GM18909 (cell line): Measurements from ENCODE around the gene FBXO45.
"Not testable (repeated sequence)": the region's sequence is repeated elsewhere in the genome, so short reads cannot be mapped to it uniquely, and the experiment has no call there.

Source experiments
- ATAC-seq: cut with Tn5 transposase; IDR thresholded peaks from one replicate; pipeline ENCODE4 v1.9.1; 2021; ENCODE audit warnings: mild to moderate bottlenecking; ENCODE audit not compliant: unreplicated experiment, poor library complexity

The FBXO45 gene, protein sequence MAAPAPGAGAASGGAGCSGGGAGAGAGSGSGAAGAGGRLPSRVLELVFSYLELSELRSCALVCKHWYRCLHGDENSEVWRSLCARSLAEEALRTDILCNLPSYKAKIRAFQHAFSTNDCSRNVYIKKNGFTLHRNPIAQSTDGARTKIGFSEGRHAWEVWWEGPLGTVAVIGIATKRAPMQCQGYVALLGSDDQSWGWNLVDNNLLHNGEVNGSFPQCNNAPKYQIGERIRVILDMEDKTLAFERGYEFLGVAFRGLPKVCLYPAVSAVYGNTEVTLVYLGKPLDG

DNA sequence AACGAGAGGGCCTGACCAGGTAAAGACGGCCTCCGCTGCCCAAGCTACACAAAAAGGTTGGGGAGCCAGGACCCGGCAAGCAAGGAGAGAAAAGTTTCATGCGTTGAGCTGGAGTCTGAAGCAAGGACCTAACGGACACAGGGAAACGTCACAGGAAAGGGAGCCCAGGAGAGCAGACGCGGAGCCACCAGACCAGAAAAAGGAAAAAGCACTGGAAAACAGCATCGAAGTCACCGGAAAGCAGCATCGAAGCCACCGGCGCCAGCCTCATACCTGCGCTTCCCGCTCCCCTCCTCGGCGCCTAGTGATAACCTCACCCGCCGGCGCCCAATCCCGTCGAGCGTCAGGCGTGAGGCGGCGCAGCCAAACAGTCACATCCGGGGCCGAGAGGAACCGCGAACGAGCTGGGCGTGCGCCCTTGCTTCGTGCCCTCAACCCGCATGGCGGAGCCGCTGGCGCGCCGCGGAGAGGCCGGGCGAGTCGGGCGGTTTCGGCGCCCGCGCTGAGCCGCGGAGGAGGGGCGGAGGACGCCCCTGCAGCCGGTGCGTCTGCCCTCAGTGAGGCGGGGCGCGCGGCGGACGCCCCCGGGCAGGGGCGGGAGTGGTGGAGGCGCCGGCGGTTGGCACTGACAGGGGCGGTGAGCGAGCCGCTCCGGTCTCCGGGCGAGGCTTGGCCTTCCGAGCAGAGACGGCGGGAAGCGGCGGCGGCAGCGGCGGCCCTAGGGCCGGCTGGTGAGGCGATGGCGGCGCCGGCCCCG lies at the start of gene FBXO45, which contains the start of gene WDR53:
Gene FBXO45, plus strand, starts transcription at position 415 of the 757 bp plus-strand sequence. Its CDS starts 325 bp downstream, at position 740.
Gene WDR53, minus strand, starts transcription at position 309 of the 757 bp plus-strand sequence. CDS start 7,079 bp downstream, outside the sequence.
- peak; percentile 93 for ATAC-seq

DNA sequence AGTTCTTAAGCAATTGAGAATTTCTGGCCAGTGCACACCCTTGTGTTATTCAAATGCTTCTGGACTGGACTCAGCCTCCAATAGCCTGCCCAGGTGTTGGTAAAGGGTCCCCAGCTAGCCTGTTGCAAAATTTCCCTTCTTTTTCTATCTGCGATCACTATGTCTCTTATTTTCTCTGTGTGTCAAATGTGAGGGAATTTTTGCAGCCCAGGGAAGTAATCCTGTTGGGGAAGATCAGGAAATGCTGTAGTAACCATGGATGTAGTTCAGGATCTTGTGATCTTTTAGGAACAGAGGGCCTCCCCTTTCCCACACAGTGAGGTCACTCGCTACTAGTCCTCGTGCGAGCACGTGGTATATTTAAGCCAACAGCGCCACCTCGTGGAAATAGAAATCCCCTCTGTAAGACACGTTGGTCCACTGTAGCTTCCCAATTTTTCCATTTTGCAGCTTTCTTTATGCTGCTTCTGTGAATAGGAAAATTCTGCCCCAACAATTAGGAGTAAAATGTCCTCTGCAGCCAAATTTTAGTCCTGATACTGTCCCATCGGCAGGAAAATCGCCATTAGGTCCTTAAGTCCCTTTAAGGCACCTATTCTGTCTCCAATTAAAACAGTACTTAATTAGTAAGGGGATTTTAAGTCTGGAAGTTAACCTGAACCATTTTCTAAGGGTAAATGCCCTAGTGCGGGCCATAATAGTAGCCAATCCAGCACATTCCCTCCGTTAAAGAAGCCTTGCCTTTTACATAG lies 49.3 kb upstream of the FBXO45 start:
- ATAC-seq = no peak

- no peak for ATAC-seq
Measured at GRCh38 chr3:196519718-196520082, 48.8 kb upstream of the FBXO45 start.

- not testable (repeated sequence) for ATAC-seq
Measured at GRCh38 chr3:196521291-196521690, 47.2 kb upstream of the FBXO45 start.

DNA sequence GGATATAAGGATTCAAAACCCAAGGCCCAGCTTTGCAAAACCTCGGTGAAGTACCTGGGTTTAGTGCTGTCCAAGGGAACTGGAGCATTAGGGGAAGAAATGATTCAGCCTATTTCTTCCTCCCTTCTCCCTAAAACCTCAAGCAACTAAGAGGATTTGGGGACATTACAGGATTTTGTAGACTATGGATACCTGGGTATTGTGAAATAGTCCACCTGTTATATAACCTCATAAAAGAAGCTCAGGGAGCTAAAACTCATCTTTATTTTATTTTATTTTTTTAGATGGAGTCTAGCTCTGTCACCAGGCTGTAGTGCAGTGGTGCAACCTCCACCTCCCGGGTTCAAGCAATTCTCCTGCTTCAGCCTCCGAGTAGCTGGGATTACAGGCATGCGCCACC lies 44.6 kb upstream of the FBXO45 start:
- ATAC-seq = no peak

DNA sequence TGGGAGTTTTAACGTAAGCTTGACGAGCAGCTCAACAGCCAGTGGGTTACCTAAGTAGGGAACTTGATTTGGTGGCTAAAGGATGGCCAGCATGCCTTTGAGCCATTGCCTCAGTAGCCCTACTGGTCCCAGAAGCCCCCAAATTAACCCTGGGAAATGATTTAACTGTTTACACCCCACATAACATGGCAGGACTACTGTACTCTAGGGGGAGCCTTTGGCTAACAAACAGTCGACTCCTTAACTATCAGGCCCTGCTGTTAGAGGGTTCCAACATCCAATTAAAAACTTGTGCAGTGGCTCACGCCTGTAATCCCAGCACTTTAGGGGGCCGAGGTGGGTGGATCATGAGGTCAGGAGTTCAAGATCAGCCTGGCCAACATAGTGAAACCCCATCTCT lies 43.9 kb upstream of the FBXO45 start:
- ATAC-seq = no peak

DNA sequence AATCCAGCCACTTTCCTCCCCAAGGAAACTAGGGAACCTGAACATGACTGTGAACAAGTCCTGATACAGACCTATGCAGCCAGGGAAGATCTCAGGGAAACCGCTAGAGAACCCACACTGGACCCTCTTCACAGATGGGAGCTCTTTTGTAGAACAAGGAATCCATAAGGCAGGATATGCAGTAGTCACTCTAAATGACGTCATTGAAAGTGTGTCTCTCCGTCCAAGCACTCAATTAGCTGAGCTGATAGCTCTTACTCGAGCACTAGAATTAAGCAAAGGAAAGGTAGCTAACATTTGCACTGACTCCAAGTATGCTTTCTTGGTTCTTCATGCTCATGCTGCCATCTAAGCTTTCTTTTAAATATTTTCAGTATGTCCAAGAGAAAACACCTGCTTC lies 43.3 kb upstream of the FBXO45 start:
- ATAC-seq = no peak

GRCh38 chr3:196528639-196529233 lies 39.7 kb upstream of the FBXO45 start:
- peak; percentile 85 for ATAC-seq

DNA sequence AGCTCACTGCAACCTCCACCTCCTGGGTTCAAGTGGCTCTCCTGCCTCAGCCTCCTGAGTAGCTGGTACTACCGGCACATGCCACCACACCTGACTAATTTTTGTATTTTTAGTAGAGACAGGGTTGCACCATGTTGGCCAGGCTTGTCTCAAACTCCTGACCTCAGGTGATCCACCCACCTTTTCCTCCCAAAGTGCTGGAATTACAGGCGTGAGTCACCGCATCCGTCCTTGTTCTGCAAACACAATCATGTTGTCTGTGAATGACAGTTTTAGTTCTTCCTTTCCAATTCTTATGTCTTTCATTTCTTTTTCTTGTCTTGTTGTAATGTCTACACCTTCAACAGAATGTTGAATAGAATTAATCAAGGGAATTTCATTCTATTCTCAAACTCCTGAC lies 37.0 kb upstream of the FBXO45 start:
- ATAC-seq = no peak

GRCh38 chr3:196533260-196533681 lies 35.2 kb upstream of the FBXO45 start:
- no peak for ATAC-seq

DNA sequence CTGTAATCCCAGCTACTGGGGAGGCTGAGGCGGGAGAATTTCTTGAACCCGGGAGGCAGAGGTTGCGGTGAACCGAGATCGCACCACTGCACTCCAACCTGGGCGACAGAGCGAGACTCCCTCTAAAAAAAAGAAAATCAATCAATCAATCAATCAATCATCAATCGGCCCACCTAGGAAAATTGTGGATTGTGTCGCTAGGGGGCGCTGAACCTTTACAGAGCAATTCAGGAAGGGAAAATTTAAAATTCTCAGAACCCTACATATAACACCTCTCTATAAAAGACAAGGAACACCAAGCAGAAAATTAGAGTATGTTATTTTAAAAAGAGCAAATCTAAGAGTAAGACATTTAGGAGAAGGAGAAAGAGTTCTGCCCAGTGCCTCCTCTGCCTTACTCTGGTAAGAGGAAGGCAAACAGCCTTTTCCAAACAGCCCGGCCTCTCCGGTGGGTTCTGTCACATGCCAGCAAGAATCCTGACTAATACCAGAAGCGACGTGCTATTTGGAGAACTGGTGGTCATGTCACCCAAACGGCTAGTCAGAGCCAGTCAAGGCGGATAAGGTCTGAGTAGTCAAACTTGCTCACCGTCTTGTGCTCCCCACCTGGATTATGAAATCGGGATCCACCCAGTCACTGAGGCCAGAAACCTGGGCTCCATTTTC lies 31.0 kb upstream of the FBXO45 start:
- ATAC-seq = no peak

DNA sequence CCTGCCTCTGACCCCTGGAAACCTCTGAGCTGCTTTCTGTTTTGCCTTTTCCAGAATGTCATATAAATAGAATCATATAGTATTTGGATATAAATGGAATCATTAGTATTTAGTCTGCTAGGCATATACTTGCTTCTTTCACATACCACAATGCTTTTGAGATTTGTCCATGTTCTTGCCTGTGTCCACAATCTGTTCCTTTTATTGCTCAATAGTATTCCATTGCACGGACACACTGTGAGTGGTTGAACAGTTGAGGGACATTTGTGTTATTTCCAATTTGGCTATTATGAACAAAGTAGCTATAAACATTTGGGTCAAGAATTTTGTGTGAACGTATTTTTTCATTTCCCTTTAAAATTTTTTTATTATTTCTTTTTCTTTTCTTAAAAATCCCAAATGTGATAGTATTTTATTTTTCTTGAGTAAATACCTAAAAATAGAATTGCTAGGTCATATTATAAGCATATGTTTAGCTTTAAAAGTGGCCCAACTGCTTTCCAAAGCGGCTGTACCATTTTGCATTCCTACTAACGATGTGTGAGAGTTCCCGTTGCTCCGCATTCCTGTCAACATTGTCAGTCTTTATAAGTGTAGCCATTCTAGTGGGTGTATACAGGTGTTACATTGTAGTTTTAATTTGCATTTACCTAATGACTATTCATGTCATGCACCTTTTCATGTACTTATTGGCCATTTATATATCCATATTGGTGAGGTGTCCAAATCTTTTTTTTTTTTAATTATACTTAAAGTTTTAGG lies 26.6 kb upstream of the FBXO45 start:
- ATAC-seq = no peak

- no peak for ATAC-seq
Measured at GRCh38 chr3:196544491-196544992, 23.9 kb upstream of the FBXO45 start.

GRCh38 chr3:196546537-196546936 lies 21.9 kb upstream of the FBXO45 start:
- ATAC-seq = no peak

DNA sequence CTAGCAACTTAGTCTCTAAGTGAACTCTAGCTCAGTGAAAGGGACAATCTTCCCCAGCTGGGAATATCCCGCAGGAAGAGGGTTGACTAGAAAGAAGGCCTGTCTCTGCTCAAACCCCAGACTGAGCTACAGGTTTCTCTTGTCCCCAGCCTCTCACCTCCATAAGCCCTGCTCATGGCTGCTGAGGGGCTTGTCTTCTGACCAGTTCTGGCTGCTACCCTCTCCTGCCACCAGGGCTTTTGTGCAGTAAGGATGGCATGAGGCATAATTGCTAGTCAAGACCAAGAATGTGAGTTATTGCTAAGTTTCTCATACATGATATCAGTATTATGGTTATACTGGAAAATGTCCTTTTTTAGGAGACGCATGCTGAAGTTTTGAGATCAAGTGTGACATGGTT lies 21.4 kb upstream of the FBXO45 start:
- no peak for ATAC-seq

- ATAC-seq = not testable (repeated sequence)
Measured at GRCh38 chr3:196549312-196549711, 19.1 kb upstream of the FBXO45 start.

GRCh38 chr3:196550172-196550571 lies 18.3 kb upstream of the FBXO45 start:
- not testable (repeated sequence) for ATAC-seq

GRCh38 chr3:196552253-196552652 lies 16.2 kb upstream of the FBXO45 start:
- ATAC-seq = no peak

DNA sequence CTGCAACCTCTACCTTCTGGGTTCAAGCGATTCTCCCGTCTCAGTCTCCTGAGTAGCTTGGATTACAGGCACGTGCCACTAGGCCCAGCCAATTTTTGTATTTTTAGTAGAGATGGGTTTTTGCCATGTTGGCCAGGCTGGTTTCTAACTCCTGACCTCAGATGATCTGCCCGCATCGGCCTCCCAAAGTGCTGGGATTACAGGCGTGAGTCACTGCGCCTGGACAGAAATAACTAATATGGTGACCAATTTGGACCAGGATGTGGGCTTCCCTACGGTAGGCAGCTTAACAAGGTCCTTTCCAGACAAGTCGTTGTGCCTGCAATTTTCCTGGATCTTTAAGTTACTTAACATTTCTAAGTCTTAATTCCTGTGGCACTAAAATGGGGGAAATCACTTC lies 14.9 kb upstream of the FBXO45 start:
- ATAC-seq = no peak
